Glomerular visceral epithelial cell (primary cell): ENCODE data around the gene ZNF35.
"Not testable (repeated sequence)": the region's sequence is repeated elsewhere in the genome, so short reads cannot be mapped to it uniquely, and the experiment has no call there.

Experiments
- DNase-seq: peaks from one replicate; pipeline ENCODE4 v3.0.0-alpha.2; 2016; ENCODE audit errors: extremely low spot score

The ZNF35 gene

DNA sequence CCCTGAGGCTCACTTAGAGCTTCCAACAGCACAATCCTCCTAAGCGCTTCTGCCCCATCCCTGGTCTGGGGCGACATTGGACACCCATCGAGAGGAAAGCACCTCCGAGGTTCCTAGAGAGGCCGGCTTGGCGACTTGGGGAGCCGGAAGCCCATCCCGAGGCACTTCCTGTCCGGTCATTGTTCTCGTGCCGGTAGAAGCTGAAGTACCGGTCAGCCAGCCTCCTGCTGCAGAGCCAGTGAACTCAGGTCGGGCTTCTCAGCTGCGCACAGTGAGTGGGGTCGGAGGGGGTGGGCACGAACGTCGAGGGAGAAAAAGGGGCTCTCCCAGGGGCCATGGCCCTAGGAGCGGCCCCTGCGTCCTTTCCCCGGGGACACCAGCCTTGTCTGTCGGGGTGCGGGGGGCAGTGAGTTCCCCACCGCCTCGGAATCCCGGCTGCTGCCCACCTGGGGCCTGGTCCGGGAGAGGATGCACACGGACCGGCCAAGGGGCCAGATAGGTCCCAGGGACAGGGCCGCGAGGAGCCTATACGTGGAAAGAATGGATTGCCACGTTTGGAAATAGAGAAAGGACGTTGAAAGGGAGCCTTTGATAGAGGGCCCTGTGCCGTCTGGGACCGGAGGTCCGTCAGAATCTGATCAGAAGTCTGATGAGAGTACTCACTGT is at the start of gene ZNF35:
TSS of gene ZNF35 (plus strand) at position 169 of the 666 bp plus-strand sequence. CDS start 2,336 bp downstream, outside the sequence.
- DNase-seq, result peak; percentile 87

GRCh38 chr3:44601749-44602148 is 46.8 kb upstream of the ZNF35 start:
- no peak for DNase-seq

GRCh38 chr3:44612678-44613077 is 35.9 kb upstream of the ZNF35 start:
- DNase-seq, result no peak

- DNase-seq, result peak; percentile 90
These were observed 23.6 kb upstream of the ZNF35 start, which contains the start of gene ZNF197 for GRCh38 chr3:44624749-44625480. ZNF197 (plus strand) TSS chr3:44625036; CDS start chr3:44629155, 4,119 bp downstream.

DNA sequence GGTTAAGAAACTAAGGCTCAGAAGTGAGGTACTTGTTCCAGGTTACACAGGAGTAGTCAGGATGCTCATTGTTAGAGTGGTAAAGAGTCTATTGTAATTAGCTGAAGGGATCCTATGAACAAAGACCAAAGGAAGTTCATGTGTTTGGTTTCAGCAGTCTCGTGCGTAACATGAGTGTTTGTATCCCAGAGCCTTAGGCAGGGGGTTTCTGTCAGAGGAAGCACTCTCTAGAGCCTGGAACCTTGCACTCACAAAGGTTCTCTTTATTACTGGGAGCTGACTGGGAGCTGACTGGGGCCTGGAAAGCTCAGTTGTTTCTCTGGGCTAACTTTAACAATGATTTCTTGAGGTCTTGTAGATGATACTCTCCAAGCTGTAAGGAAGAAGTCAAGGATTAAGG is 19.8 kb upstream of the ZNF35 start:
- DNase-seq, result no peak

DNA sequence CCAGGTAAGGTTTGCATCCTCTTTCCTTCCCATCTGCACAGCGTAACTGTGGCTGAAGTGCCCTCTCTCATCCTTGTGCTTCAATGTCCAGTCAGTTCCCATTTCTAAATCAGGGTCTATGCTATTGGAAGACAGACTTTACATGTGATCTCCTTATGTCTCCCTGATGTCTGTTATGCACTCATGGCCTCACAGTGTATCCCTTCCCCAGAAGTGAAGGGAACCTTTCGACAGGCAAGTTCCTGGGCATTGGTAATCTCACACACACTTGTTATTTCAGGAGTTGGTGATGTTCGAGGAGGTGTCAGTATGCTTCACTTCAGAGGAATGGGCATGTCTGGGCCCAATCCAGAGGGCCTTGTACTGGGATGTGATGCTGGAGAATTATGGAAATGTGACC is 16.3 kb upstream of the ZNF35 start:
- no peak for DNase-seq

- no peak for DNase-seq
These were observed 6.2 kb upstream of the ZNF35 start for GRCh38 chr3:44642337-44642736.

DNA sequence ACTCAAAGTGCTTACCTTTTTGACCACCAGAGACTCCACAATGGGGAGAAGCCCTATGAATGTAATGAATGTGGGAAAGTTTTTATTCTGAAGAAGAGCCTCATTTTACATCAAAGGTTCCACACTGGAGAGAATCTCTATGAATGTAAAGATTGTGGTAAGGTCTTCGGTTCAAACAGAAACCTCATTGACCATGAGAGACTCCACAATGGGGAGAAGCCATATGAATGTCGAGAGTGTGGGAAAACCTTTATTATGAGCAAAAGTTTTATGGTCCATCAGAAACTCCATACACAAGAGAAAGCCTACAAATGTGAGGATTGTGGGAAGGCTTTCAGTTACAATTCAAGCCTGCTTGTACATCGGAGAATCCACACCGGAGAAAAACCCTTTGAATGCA is 5.5 kb upstream of the ZNF35 start:
- DNase-seq, result no peak

DNA sequence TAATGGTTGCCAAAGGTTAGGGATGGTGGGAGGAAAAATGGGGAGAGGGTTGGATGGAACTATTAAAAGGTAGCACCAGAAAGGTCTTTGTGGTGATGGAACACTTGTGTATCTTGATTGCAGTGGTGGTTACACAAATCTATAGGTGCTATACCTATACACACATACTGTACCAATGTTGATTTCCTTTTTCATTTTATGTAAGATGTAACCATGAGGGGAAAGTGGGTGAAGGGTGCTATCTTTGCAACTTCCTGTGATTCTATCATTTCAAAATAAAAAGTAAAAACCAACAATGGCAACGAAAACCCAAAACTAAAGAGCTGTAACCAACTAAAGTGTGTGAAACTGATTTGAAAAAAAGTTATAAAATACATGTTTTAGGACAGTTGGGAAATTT is 761 bp upstream of the ZNF35 start:
- DNase-seq, result no peak

- DNase-seq, result no peak
These were observed 1.2 kb downstream of the ZNF35 start for GRCh38 chr3:44649709-44650108.

- no peak for DNase-seq
These were observed 5.5 kb downstream of the ZNF35 start for GRCh38 chr3:44654039-44654438.

DNA sequence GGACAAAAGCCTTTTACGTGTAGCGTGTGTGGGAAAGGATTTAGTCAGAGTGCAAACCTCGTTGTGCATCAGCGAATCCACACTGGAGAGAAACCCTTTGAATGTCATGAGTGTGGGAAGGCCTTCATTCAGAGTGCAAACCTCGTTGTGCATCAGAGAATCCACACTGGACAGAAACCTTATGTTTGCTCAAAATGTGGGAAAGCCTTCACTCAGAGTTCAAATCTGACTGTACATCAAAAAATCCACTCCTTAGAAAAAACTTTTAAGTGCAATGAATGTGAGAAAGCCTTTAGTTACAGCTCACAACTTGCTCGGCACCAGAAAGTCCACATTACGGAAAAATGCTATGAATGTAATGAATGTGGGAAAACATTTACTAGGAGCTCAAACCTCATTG is 10.5 kb downstream of the ZNF35 start:
- DNase-seq, result no peak

GRCh38 chr3:44659434-44659833 is 10.9 kb downstream of the ZNF35 start:
- no peak for DNase-seq

DNA sequence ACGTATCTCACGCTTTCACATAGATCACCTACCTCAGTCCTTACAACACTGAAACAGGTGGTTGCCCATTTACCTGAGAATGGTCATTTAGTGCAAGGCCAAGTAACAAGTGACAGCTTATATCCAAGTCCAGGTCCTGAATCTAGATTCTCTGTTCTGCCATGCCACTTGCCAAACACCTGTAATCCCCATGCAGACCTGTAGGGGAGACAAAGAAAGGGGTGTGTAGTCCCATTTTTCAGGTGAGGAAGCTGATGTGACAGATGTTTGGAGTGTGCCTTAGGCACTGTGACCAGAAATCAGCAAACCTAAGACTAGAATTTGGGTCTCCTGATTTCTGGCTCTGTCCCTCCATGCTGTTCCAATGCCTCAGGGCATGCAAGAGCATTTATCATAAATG is 12.7 kb downstream of the ZNF35 start:
- DNase-seq, result no peak

DNA sequence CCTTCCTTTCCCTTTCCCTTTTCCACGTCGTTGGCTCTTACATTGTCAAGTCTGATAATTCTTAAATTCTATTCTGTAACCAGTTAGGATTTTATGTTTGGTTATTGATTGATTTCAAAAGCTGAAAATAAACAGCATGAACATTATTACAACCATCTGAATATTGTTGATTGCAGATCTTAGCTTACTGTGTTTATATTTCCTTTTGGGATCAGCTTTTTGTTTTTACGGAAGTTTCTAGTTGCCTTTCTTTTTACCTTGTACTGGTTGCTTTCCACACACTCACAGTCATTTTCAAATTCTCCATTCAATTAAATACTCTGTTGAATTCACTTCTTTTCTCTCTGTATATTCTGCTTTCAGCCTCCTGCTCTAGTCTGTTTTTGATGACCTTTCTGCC is 16.6 kb downstream of the ZNF35 start:
- DNase-seq, result no peak

- DNase-seq, result no peak
These were observed 17.8 kb downstream of the ZNF35 start for GRCh38 chr3:44666346-44666745.

GRCh38 chr3:44669760-44670159 is 21.2 kb downstream of the ZNF35 start:
- no peak for DNase-seq

- DNase-seq, result not testable (repeated sequence)
These were observed 24.9 kb downstream of the ZNF35 start for GRCh38 chr3:44673466-44673865.

- DNase-seq, result peak; percentile 13
These were observed 25.7 kb downstream of the ZNF35 start for GRCh38 chr3:44674211-44674610.

GRCh38 chr3:44678480-44679116 is 30.1 kb downstream of the ZNF35 start:
- DNase-seq, result no peak

DNA sequence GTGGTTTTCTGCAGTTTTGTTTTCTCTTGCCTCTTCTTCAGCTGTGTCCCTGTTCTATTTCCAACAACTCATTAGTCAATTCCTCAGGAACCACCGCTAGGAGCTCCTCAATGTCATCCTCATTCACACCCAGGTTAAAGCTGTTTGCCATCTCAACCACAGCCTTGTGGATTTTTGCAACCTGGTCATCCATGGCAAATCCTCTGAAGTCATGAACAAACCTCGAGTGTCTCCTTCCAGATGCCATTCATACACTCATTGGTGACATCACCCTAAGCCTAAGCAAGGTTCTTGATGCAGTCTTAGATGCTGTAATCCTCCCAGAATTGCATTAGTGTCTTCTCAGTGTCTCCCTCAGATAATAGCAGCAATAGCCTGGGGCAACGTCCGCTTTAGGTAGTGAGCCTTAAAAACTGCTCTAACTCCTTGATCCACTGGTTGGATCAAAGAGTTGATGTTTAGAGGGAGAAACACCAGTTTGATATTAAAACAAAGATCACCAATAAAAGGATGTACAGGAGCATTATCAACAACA is 32.5 kb downstream of the ZNF35 start:
- peak; percentile 93 for DNase-seq

GRCh38 chr3:44682182-44682896 is 33.8 kb downstream of the ZNF35 start:
- DNase-seq, result peak; percentile 90
